GM21786 (cell line): ENCODE measurements around the gene UBE2D3.
"Not testable (repeated sequence)": the region's sequence is repeated elsewhere in the genome, so short reads cannot be mapped to it uniquely, and the experiment has no call there.

Experiments used
- ATAC-seq: cut with Tn5 transposase; IDR thresholded peaks from one replicate; pipeline ENCODE4 v1.9.1; 2021; ENCODE audit not compliant: unreplicated experiment

The UBE2D3 gene

DNA sequence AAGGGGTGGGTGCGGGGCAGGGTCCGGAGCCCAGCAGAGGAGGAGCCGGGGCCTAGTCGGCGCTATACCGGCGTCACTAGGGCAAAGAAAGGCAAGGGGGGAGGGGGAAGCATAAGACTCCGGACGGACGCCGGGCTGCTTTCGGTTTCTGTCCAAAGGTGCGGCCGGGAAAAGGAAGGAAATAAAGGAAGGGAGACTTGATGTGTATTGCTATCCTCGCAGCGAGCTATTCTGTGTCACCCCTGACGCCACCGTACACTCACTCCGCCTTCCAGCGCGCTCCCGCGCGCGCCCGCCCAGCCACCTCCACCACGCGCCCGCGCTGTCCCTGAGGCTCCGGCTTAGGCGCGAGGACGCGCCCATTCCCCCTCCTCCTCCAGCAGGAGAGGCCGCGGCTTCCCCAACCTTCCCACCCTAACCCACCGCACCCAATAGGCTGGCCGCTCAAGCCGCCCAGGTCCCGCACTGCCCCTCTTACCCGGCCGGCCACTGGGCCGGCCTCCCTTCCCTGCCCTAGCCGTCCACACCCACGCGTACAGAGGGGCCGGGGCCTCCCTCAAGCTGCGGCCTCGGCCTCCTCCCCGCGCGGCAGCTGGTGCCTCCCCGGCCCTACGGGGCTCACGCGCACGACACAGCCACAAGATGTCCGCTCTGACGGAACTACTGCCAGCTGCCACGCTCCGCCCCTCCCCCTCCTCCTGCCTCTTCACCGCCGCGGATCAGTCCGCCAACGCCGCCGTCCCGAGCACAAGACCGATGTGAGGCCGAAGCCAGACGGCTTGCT lies at the start of gene UBE2D3:
Gene UBE2D3 (minus strand): TSS at position 662 of the 784 bp plus-strand sequence. CDS start 1,043 bp downstream, outside the sequence.
- ATAC-seq: peak; percentile 24

DNA sequence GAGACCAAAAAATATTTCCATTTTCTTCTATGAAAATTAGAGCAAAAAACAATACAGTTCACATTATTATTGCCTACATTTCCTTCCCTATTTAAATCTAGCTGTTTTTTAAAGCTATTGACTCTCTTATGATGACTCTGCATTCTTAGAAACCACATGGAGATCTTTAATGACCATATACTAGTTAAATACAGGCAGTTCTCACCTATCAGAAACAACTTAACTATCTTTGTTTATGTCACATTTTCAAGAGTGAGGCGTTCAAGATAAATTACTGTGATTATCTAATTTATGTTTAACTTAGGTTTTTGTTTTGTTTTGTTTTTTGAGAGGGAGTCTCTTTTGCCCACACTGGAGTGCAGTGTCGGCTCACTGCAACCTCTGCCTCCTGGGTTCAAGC lies 44.4 kb upstream of the UBE2D3 start:
- ATAC-seq: no peak

DNA sequence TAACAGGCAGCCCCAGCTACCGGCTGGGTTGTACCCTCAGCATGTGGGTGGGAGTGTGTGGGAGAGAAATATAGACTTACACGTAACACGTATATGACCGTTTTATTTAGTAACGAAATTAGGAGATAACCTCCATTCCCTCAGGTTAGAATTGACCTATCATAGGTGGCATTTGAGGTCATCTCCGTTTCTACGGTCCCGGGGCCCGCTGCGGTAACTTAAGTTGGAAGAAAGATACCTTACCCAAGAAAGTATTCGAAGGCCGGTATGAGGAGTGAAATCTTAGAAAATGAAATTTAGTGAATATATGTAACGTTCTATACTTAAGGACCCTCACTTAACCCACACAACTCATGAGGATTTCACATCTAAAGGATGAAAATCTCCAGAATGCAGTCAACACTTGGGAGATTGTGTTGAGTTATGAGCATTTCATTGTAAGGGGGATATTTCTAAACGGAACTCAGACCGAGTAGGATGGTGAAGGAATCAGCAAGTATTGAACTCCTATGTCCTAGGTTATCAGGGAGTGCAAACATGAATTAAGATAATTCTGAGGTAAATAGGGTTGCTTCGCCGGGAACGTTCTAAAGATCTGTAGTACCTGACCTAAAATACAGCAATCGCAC lies 42.3 kb upstream of the UBE2D3 start:
- ATAC-seq: peak; percentile 21

DNA sequence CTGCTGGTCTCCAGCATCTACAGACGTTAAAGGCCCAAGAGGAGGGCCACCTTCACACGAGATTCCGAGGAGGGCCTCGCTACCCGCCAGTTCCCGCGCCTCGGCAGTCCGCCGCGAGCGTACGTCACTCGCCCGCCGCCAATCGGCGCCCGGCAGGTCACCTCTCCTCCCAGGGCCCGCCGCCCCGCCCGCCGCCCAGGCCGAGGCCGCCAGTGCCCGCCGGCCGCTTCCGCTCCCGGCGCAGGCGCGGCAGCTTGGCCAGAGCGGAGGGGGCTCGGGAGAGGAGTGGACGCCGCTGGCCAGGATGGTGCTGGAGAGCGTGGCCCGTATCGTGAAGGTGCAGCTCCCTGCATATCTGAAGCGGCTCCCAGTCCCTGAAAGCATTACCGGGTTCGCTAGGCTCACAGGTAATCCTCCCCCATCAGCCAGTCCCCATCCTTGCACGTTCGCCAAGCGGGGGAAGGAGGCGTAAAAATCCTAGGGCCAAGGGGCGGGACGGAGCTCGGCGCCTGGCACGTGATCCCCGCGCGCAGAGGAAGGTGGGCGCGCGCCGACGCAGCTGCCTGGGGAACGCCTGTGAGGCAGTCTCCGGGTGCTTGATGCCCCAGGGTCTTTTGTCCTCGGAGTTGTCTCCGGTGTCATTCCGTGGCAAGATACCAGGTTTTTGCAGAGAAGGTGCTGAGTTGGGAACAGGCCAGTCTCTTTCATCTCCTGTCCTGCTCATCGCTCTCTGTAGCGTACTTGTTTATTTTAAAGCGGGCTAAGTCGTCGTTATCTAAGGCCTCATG lies 41.6 kb upstream of the UBE2D3 start, which contains the start of gene CISD2:
Gene CISD2 (plus strand): TSS at position 212 of the 788 bp plus-strand sequence. CDS start 93 bp downstream, at position 305.
- ATAC-seq: peak; percentile 82

DNA sequence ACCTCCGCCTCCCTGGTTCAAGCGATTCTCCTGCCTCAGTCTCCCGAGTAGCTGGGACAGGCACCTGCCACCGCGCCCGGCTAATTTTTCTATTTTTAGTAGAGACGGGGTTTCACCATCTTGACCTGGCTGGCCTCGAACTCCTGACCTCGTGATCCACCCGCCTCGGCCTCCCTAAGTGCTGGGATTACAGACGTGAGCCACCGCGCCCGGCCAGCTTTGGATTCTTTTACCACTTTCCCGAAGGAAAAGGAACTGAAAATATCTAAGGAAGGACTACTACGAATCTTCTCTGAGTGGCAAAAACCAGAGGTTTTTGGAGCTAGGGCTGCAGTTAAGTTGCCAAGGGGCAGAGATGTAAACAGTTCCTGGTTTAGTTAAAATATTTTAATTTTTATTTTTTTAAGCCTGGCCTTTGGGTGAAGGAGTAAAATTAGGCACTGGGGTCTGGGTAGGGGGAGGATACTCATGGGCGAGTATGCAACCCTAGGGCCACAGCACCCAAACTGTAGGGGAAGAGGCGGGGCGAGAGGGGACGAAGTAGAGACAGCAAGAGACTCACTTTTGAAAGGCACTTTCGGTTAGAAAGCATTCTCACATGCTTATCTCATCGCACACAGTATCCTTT lies 40.9 kb upstream of the UBE2D3 start:
- no peak for ATAC-seq

DNA sequence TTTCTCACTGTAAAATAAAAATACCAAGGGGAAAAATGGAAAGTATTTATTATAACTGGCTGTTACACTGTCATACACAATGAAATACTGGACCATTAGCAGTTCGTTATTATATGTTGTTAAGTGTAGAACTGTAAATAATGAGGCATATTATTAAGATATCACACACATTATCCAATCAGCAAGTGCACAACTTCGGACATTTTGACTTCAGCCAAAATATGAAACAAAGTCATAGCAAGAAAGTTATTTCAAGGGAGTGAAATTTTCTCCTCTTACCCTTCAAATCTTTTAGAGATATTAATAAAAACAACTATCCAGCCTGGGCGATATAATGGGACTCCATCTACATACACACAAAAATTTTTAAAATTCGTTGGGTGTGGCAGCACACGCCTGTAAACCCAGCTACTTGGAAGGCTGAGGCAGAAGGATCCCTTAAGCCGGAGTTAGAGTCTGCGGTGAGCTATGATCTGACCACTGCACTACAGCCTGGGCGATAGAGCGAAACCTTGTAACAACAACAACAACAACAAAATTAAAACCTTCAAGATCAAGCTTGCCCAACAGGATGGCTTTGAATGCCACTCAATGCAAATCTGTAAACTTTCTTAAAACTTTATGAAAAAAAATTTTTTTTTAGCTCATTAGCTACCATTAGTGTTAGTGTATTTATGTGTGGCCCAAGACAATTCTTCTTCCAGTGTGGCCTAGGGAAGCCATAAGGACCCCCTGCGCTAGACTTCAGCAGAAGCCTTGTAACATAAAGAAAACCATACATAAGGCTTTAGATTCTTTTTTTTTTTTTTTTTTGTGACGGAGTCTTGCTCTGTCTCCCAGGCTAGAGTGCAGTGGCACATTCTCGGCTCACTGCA lies 40.2 kb upstream of the UBE2D3 start:
- ATAC-seq: no peak

DNA sequence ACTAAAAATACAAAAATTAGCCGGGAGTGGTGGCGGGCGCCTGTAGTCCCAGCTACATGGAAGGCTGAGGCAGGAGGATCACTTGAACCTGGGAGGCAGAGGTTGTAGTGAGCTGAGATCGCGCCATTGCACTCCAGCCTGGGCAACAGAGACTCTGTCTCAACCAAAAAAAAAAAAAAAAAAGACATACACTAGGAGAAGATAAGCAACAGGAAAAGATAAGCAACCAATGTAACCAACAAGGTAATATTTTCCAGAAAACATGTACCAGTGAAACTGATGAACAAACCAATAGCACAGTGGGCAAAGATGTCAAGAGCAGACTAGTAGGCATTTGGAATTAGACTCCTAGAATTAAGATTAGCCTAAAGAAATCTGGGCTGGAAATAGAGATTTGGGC lies 38.0 kb upstream of the UBE2D3 start:
- ATAC-seq: not testable (repeated sequence)

DNA sequence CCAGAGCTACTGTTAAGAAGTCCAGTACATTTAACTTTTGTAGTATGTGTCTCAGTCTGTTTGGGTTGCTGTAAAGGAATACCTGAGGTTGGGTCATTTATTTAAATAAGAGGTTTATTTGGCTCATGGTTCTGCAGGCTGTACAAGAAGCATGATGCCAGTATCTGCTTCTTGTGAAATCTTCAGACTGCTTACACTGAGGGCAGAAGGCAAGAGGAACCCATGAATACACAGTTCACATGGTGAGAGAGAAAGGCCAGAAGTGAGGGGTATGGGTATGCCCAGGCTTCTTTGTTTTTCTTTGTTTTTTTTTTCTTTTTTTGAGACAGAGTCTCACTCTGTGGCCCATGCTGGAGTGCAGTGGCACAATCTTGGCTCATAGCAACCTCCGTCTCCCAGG lies 35.4 kb upstream of the UBE2D3 start:
- no peak for ATAC-seq

DNA sequence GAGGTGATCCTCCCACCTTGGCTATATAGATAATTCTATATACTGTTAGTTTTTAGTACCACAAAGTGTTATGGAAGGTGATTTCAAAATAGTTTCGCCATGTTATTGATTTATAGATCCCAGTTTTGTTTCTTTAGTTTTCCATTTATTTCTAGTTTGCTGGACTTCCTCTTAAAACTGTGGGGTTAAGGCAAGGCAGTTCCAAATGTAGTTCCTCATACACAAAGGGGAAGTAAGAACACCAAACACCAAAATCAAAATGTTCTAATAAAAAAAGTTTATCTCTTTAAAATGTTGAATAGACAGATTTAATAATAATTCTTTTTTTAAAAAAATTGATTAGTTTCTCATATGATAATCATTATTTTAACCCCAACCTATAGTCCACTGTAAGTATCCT lies 34.7 kb upstream of the UBE2D3 start:
- ATAC-seq: no peak

DNA sequence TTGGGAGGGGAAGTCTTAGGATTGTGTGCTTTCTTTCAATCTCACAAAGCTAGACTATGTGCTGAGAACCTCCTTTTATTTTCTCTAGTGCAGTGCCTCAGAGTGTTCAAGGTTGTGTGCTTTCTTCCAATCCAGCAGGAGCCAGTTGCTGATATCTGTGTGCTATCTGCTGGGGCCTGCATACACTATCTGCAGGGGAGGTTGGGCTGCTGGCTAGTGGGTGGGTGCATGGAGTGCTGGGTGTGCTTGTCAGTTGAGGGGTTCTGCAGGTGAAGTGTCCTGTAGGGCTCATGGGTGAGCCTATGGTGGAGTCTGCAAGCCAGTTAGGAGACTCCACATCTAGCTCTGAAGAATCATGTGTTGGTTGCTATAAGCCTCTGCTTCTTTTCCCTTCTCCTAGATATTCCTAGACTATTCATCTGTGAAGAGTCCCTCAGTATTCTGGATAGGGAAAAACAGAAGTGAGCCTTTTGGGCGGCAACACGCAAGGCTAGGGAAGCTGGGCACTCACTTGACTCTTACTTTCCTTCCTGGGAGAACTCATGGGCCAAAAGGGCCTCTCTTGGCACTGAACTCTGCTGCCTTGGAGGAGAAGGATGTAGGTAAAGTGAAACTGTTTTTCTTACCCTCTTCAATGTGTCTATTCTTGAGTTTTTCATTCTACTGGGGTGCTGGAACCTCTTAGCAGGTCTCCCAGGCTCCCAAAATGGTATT lies 33.4 kb upstream of the UBE2D3 start:
- ATAC-seq: no peak

DNA sequence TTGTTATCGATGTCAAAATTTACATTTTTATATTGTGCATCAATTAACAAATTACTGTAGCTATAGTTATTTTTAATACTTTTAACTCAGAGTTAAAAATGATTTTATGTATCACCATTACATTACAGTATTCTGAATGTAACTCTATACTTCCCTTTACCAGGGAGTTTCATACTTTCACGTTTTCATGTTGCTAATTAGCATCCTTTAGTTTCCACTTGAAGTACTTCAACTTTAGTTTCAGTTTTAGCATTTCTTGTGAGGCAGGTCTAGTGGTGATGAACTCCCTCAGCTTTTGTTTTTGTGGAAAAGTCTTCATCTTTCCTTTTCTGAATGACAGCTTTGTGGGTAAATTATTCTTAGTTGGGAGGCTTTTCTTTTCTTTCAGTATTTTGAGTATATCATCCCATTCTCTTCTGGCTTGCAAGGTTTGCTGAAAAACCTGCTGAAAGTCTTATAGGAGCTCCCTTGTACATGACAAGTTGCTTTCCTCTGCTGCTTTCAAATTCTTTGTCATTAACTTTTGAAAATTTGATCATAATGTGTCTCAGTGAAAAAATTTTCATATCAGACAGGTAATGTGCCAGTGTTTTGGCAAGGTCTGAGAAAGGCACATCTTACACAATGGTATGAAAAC lies 31.6 kb upstream of the UBE2D3 start:
- ATAC-seq: no peak

DNA sequence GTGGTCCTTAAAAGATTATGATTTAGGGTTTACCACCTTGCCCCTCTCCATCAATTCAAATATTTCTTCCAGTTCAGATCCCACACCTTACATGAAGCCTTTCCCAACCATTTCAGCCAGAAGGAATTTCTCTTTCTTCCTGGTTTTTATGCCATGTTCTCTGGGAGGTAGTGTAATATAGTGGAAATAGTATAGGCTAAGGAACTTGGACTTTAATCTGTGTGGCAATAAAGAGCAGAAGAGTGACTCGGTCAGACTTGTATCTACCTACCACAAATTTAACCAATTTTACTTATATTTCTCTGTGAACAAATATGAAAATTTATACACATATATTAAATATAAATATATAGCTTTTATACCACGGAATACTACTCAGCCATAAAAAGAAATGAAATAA lies 23.0 kb upstream of the UBE2D3 start:
- no peak for ATAC-seq

DNA sequence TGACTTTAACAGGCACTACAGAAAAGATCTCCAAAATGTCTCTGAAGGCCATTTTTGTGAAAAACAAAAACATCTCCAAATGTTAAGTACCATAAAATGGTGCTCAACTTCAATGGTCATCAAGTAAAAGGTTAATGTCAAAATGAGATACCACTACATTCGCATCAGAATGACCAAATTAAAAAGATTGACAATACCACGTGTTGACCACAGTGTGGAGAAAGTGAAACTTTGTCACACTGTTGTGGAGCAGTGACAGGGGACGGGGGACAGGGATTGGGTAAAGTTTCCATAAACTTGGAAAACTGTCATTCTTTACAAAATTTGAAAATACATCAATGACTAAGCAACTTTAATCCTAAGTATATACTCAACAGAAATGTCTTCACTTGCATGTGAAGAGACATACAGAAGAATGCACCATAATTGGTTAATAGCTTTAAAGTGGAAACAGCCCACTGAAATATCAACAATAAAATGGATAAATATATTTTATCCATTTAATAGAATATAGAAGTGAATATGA lies 22.3 kb upstream of the UBE2D3 start:
- ATAC-seq: no peak

DNA sequence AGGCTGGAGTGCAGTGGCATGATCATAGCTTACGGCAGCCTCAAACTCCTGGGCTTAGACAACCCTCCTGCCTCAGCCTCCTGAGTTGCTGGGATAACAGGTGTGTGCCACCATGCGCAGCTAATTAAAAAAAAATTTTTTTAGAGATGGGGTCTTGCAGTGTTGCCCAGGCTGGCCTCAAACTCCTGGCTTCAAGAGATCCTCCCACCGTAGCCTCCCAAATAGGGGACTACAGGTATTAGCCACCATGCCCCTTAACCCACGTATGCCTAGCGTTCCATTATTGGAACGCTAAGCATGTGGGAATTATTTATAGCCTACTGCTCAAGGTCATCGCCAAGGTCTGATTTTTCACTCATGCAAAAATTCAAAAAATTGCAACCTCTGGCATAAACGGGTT lies 20.3 kb upstream of the UBE2D3 start:
- ATAC-seq: no peak

DNA sequence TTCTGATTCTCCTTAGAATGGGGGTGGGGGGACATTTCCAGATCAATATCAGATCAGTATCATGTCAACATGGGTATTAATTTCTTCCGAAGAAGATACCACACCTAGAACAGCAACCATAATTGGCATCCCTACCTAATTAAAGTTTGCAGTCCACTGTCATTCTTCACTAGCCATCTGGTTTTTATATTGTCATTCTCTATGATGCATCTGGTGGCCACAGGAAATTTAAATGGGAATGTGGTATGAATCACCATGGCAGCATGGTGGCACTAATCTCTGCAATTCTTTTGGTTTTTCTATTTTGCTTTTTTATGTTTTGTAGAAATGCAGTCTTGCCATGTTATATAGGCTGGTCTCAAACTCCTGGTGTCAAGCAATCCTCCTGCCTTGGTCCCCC lies 16.6 kb upstream of the UBE2D3 start:
- ATAC-seq: no peak

DNA sequence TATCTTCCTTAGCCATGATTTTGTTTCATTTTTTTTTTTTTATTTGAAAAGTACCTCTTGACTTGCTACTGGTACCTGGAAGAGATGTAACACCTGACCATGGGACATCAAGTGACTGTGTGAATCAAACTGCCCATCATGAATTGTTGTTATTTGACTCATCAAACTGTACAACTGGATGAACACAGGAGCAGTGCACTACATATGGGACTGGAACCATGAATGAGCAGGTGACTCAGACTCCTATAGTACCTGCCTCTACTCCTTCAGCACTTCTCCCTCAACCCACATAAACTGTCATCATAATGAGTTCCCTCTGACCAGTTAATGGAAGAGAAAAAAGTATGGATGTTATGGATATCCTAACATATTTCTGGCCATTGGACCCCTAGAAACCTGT lies 15.9 kb upstream of the UBE2D3 start:
- no peak for ATAC-seq

DNA sequence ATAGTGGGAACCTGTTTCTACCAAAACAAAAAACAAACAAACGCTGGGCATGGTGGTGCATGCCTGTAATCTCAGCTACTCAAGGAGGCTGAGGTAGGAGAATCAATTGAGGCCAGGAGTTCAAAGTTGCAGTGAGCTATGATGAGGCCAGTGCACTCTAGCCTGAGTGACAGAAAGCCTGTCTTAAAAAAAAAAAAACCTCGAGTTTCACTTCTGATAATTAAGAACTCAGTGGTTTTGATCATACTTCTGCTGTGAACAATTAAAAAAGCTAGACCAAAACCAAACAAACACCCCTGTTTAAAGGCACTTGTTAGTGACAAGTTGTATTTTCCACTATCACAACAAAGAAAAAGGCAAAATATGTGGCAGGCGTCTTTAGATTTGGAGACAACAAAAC lies 15.0 kb upstream of the UBE2D3 start:
- no peak for ATAC-seq

DNA sequence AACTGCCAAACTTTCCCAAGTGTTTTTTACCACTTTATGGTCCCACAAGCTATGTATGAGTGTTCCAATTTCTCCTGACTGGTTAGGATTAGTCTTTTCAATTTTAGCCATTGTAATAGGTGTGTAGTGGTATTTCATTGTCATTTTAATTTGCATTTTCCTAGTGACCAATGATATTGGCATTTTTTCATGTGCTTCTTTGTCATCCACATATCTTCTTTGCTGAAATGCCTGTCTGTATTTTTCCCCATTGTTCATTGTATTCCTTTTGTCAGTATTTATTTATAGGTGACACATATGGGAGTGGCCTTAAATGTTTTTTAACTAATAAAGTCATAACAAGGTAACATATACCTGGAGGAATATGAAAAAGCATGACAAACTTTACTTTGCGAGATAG lies 9.2 kb upstream of the UBE2D3 start:
- ATAC-seq: no peak

DNA sequence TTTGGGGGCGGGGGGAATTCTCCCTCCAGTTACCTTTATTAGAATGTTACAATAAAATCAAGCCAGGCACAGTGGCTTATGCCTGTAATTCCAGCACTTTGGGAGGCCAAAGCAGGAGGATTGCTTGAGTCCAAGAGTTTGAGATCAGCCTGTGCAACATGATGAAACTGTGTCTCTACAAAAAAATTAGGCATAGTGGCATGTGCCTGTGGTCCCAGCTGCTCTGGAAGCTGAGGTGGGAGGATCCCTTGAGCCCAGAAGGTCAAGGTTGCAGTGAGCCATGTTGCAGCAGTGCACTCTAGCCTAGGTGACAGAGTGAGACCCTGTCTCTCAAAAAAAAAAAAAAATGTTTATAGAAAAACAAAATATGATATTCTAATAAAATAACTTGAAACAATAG lies 5.3 kb upstream of the UBE2D3 start:
- no peak for ATAC-seq
